PC-9 (cell line): ENCODE data around the gene GYS1.

Source experiments
- EZH2 ChIP-seq: fragments of 200-600 bp; sonication (generic); IDR thresholded peaks from 2 replicates; pipeline ENCODE4 v1.8.0; 2017; ENCODE audit warnings: antibody characterized with exemption, low read depth
- TF ChIP-seq, protein P1 (sequence below): fragments of 200-600 bp; sonication (generic); conservative IDR thresholded peaks from 2 replicates; pipeline ENCODE4 v1.6.1; 2017; ENCODE audit warnings: mixed run types, antibody characterized with exemption, mild to moderate bottlenecking, moderate library complexity

DNA sequence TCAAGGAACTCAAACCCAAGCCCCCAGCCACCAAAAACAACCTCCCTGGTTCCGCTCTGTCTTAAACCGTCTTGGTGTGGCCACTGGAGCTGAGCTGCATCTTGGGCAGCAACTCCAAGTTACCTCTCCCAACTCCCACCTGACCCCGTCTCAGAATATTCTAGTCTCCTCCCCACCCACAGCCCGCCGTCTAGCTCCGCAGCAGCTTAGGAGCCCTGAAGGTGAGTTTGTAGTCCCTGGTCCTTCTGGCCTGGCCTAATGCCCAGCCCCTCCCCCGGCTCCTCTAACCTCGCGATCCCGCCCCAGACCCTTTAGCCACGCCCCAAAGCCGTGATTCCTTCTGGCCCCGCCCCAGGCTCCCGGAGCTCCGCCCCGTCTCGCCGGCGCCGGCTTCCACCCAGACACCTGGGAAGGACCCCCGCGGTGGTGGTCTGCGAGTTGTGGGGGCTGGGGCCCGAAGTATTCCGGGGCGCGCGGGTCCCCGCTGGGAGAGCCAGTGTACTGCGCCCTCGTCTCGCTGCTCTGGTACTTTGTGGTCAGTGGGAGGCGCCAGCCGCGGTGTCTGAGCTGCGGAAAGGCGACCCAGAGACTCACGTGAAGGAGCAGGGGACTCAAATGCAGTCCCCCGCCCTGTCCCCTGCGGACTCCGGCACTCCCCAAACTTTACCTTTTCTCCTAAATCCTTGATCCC lies 26.3 kb upstream of the GYS1 start:
- TF ChIP-seq, protein P1, sequence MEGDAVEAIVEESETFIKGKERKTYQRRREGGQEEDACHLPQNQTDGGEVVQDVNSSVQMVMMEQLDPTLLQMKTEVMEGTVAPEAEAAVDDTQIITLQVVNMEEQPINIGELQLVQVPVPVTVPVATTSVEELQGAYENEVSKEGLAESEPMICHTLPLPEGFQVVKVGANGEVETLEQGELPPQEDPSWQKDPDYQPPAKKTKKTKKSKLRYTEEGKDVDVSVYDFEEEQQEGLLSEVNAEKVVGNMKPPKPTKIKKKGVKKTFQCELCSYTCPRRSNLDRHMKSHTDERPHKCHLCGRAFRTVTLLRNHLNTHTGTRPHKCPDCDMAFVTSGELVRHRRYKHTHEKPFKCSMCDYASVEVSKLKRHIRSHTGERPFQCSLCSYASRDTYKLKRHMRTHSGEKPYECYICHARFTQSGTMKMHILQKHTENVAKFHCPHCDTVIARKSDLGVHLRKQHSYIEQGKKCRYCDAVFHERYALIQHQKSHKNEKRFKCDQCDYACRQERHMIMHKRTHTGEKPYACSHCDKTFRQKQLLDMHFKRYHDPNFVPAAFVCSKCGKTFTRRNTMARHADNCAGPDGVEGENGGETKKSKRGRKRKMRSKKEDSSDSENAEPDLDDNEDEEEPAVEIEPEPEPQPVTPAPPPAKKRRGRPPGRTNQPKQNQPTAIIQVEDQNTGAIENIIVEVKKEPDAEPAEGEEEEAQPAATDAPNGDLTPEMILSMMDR: no peak; the same call in 1 of the 2 replicates
- no peak for TF ChIP-seq EZH2
